ENCODE results near the gene CFAP45. TPM values are rescaled to one million over a fixed set of nuclear protein-coding genes. Genes with fewer than 3 reads are reported as not detected.

The CFAP45 gene
- total RNA-seq, 1 donor from 2014 or later, result 0.74 TPM

GRCh38 chr1:159895836-159896545 is 4.0 kb downstream of the CFAP45 start:
- H3K27me3 Mint-ChIP-seq, result peaks cover 32% of the 10 kb centered on the region
- no peak for DNase-seq (ENCODE audit: low spot score, unreplicated experiment)
- H3K36me3 Mint-ChIP-seq (ENCODE audit: insufficient read depth), result no peaks in the 10 kb centered on the region
- H3K9me3 Mint-ChIP-seq (ENCODE audit: low read depth), result no peaks in the 10 kb centered on the region
- H3K27ac Mint-ChIP-seq, result no peak overlapping the region
- no peak for TF ChIP-seq CTCF (IDR thresholded peaks at IDR 0.05; ENCODE audit: unreplicated experiment)
- no peak overlapping the region for H3K4me3 Mint-ChIP-seq (ENCODE audit: low read depth)
- H3K4me1 Mint-ChIP-seq (ENCODE audit: low read depth), result peaks cover 18% of the 10 kb centered on the region

GRCh38 chr1:159895286-159895685 is 4.7 kb downstream of the CFAP45 start:
- DNase-seq (ENCODE audit: low spot score, unreplicated experiment), result no peak
- Mint-ChIP-seq H3K9me3 (ENCODE audit: low read depth) (no peaks in the 10 kb centered on the region), H3K4me1 (ENCODE audit: low read depth) (peaks cover 11% of the 10 kb centered on the region), H3K36me3 (ENCODE audit: insufficient read depth) (no peaks in the 10 kb centered on the region), H3K27me3 (peaks cover 33% of the 10 kb centered on the region), H3K4me3 (ENCODE audit: low read depth) (no peak overlapping the region), H3K27ac (no peak overlapping the region)
- TF ChIP-seq CTCF (IDR thresholded peaks at IDR 0.05; ENCODE audit: unreplicated experiment), result no peak

- Mint-ChIP-seq H3K27me3 (peaks cover 37% of the 10 kb centered on the region), H3K36me3 (ENCODE audit: insufficient read depth) (no peaks in the 10 kb centered on the region), H3K4me1 (ENCODE audit: low read depth) (peaks cover 6% of the 10 kb centered on the region), H3K27ac (no peak overlapping the region), H3K4me3 (ENCODE audit: low read depth) (no peak overlapping the region), H3K9me3 (ENCODE audit: low read depth) (no peaks in the 10 kb centered on the region)
- DNase-seq (ENCODE audit: low spot score, unreplicated experiment), result no peak
- TF ChIP-seq CTCF (IDR thresholded peaks at IDR 0.05; ENCODE audit: unreplicated experiment), result no peak
Observed at GRCh38 chr1:159892944-159893343, 7.0 kb downstream of the CFAP45 start.

- H3K4me3 Mint-ChIP-seq (ENCODE audit: low read depth), result no peak overlapping the region
- no peaks in the 10 kb centered on the region for H3K9me3 Mint-ChIP-seq (ENCODE audit: low read depth)
- peaks cover 41% of the 10 kb centered on the region for H3K27me3 Mint-ChIP-seq
- H3K4me1 Mint-ChIP-seq (ENCODE audit: low read depth), result peaks cover 6% of the 10 kb centered on the region
- H3K36me3 Mint-ChIP-seq (ENCODE audit: insufficient read depth), result no peaks in the 10 kb centered on the region
- peak; percentile 30 for DNase-seq (ENCODE audit: low spot score, unreplicated experiment)
- TF ChIP-seq CTCF (IDR thresholded peaks at IDR 0.05; ENCODE audit: unreplicated experiment), result peak; percentile 71
- no peak overlapping the region for H3K27ac Mint-ChIP-seq
Observed at GRCh38 chr1:159891275-159892157, 8.4 kb downstream of the CFAP45 start.

DNA sequence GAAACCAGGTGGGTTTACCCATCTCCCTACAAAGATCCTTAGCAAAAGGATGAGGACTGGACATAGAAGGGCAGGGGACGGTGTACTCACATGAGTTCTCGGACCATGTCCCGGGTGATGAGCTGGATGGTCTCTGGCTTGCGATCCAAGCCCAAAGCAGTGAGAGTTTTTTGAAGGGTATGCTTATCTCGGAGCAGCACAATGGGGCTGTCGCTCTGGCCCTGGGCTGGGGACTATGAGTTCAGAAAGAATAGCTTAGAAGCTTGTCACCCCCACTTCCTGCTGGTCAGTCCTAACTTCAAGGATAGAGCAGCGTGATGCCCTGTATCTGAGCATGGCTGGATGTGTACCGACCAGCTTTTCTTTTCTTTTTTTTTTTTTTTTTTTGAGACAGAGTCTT is 9.6 kb downstream of the CFAP45 start:
- Mint-ChIP-seq H3K4me3 (ENCODE audit: low read depth) (no peak overlapping the region), H3K36me3 (ENCODE audit: insufficient read depth) (no peaks in the 10 kb centered on the region), H3K27me3 (peaks cover 41% of the 10 kb centered on the region), H3K9me3 (ENCODE audit: low read depth) (no peaks in the 10 kb centered on the region), H3K27ac (no peak overlapping the region), H3K4me1 (ENCODE audit: low read depth) (no peaks in the 10 kb centered on the region)
- no peak for TF ChIP-seq CTCF (IDR thresholded peaks at IDR 0.05; ENCODE audit: unreplicated experiment)
- no peak for DNase-seq (ENCODE audit: low spot score, unreplicated experiment)
